Measurements from ENCODE around the gene OR1K1.
A peak's percentile ranks its signal among the peaks of the same experiment; 100 is the strongest.

GRCh38 chr9:122819326-122819725 lies 19.4 kb downstream of the OR1K1 start:
- TF ChIP-seq EZH2 (IDR thresholded peaks at IDR 0.05; ENCODE audit: borderline replicate concordance, low read depth, low read length, severe bottlenecking) (no peak), POLR2A (IDR thresholded peaks at IDR 0.05; ENCODE audit: low read depth, low read length) (no peak), CTCF (IDR thresholded peaks at IDR 0.05; ENCODE audit: extremely low read depth in 1 of 2, insufficient read depth in 1 of 2, low read depth in 1 of 2, low read length in 2 of 2) (no peak), MYC (IDR thresholded peaks at IDR 0.05; ENCODE audit: low read depth, low read length) (no peak), GATA2 (IDR thresholded peaks at IDR 0.05; ENCODE audit: insufficient read depth, insufficient read length, low read depth, low read length) (no peak), MAX (IDR thresholded peaks at IDR 0.05; ENCODE audit: insufficient read depth, insufficient read length) (no peak), JUN (IDR thresholded peaks at IDR 0.05; ENCODE audit: borderline replicate concordance, insufficient read depth, insufficient read length, low read depth) (peak; percentile 16), POLR2AphosphoS5 (IDR thresholded peaks at IDR 0.05; ENCODE audit: insufficient read depth, low read depth, low read length) (no peak)

All from endothelial cell of umbilical vein (primary cell).